GM03348 (cell line): Measurements from ENCODE around the gene METTL4.

Experiments used
- DNase-seq: peaks from one replicate; pipeline ENCODE4 v3.0.0; 2012; ENCODE audit warnings: low spot score

Gene METTL4

GRCh38 chr18:2515908-2516625, 55.2 kb downstream of the METTL4 start:
- peak; percentile 65 for DNase-seq

- peak; percentile 84 for DNase-seq
Measured at GRCh38 chr18:2515171-2515787, 56.0 kb downstream of the METTL4 start.

GRCh38 chr18:2513616-2514015, 57.7 kb downstream of the METTL4 start:
- no peak for DNase-seq

GRCh38 chr18:2512059-2512458, 59.2 kb downstream of the METTL4 start:
- no peak for DNase-seq

- DNase-seq = no peak
Measured at GRCh38 chr18:2511451-2511850, 59.9 kb downstream of the METTL4 start.

DNA sequence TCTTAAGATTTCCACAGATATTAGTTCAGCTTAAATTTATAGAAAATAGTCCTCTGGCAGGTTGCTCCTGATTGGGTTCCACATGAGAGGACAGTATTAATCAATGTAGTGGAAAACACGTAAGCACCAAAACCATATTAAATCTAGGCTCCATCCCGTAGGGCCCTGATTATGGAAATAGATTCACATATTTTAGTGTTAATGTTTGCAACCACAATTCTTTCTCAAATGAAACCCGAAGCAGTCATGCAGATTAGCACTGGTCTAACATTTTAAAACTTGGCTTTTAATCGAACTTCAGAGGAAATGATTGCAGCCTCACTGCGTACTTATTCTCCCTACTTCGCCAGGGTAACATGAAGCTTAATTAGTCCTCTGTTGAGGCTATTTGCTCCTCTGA, 60.9 kb downstream of the METTL4 start:
- no peak for DNase-seq

DNA sequence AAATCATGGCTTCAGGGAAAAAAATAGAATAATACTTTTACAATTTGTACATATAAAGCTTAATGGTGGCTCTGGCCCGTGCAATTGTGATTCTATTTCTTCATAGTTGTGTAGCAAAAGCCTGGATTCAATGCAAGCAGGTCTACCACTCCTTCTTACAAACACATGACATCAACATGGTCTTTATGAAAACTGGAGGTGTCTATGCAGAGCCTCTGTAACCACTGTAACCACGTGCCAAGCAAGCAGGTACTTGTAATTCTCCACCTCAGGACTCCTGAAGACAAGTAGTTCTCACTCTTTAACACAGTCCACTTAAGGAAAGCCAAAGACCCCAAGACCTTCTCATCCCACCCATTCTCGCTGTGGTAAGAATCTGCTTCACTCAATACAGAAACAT, 62.6 kb downstream of the METTL4 start:
- no peak for DNase-seq

GRCh38 chr18:2508155-2508554, 63.1 kb downstream of the METTL4 start:
- no peak for DNase-seq

- DNase-seq = no peak
Measured at GRCh38 chr18:2504642-2505041, 66.7 kb downstream of the METTL4 start.

- no peak for DNase-seq
Measured at GRCh38 chr18:2502880-2503279, 68.4 kb downstream of the METTL4 start.

DNA sequence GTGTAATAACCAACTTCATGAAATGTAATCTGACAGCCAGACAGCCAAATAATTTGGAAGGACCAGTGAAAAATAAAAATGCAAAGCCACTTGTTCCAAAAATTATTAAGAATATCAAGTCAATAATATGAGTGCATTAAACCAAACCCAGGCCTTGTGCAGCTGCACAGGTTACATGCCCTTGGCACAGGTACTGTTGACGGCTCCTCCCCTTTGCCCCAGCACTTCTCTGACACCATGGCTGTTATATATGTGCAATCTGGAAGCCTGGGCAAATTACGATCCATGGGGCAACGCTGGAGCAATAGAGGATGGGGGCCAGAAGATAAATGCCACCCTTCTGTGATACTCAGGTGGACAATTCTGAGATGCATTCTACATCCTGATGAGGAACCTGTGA, 68.9 kb downstream of the METTL4 start:
- DNase-seq = no peak

- DNase-seq = no peak
Measured at GRCh38 chr18:2497797-2498196, 73.5 kb downstream of the METTL4 start.

DNA sequence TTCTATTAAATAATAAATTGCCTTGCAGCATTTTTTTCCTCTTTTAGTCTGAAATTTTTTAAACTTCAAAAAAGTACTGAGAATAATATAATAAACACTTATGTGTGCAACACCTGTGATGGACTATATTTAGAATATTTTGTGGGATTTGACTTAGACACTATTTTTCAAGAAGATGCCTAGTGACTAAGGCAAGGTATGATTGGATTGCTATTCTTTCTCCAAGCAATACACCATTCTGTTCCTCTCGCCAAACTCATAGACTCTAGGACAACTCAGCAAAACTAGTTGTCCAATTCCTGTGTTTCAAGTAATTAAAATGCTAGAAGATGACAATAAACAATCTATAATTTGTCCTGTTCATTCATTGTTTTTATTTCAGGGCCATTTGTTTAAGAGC, 75.9 kb downstream of the METTL4 start:
- no peak for DNase-seq

- DNase-seq = no peak
Measured at GRCh38 chr18:2494921-2495320, 76.4 kb downstream of the METTL4 start.
